HG02763 (cell line): ENCODE measurements around the gene CNNM2.
A peak's percentile ranks its signal among the peaks of the same experiment; 100 is the strongest.
"Not testable (repeated sequence)": the region's sequence is repeated elsewhere in the genome, so short reads cannot be mapped to it uniquely, and the experiment has no call there.

Source experiments
- ATAC-seq: cut with Tn5 transposase; IDR thresholded peaks from one replicate; pipeline ENCODE4 v1.9.1; 2021; ENCODE audit warnings: mild to moderate bottlenecking, moderate library complexity; ENCODE audit not compliant: unreplicated experiment

CNNM2 gene

DNA sequence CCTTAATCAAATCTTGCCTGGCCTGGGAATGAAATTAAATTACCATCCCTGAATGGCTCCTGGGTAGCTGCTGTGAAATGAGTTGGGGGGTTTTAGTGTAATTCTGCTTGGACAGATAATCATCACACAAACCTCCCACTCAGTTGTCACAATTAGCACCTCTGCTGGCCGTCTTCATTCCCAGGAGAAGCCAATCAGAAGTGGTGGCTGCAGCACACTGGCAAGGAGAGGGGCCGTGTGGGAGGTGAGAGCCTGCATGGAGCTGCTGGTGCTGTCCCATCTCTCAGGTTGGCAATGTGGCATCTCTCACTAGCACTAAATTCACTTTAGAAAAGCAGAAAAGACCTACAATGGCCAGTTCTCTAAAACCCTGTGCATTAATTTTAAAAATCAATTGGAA lies 182.5 kb downstream of the CNNM2 start:
- ATAC-seq = no peak

DNA sequence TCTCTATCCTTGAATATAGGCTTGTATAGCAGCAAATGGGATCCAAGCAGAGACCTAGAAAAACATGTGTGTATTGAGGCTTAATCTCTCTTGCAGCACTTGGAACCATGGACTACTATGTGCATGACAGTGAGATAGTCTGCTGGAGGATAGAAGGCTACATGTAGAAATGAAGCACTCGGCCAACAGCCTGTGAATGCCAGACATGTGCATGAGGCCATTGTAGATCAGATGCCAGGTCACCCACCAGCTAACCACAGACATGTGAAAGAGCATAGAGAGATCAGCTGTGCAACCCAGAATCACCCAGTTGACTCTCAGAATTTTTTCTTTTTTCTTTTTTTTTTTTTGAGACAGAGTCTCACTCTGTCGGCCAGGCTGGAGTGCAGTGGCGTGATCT lies 184.1 kb downstream of the CNNM2 start:
- ATAC-seq = no peak

DNA sequence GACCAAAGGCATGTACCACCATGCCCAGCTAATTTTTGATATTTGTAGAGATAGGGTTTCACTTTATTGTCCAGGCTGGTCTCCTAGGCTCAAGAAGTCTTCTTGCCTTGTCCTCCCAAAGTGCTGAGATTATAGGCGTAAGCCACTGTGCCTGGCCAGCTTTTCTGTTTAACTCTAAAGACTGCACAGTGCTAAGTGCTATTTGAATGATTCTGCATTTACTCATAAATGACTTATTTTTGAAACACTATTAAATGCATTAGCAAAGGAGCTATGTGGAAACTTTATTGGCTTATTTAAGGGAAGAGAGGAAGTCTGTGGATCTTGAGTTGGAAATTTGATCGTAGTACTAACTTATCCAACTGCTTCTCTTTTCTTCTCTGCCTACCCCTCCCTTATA lies 185.9 kb downstream of the CNNM2 start:
- no peak for ATAC-seq

DNA sequence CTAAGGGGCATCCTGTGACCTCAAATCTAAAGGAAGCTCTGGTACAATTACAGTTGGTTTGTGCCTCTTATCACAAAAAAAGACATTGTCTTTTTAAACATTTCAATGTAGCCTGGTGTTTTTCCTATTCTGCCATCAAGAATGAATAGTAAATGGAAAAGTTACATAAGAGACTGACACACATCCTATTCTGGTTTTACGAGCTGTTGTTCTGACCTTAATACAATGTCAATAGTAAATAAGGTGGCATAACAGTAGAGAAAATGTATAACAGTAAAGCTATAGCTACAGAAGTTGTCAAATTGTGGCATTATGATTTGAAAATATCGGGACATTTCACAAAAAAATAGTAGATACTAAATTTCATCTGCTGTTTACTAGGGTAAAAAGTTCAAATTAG lies 186.6 kb downstream of the CNNM2 start:
- ATAC-seq = no peak

DNA sequence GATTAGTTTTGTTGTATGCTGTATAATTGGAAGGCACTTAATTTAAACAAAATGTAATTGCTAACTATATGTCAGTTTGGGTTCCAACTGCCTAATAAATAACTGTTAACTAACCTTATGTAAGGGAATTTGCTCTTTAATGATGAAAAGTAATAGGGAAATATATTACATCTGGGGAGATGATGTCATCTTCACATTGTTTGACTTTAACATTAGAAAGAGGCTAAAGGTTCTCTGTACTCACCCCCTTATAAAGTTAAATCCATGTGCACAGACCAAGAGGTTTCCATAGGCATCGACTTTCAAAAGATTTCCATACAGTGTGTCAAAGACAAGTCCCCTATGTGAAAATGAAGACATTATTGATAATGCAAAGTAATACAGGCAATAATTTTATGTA lies 187.4 kb downstream of the CNNM2 start:
- ATAC-seq = no peak

DNA sequence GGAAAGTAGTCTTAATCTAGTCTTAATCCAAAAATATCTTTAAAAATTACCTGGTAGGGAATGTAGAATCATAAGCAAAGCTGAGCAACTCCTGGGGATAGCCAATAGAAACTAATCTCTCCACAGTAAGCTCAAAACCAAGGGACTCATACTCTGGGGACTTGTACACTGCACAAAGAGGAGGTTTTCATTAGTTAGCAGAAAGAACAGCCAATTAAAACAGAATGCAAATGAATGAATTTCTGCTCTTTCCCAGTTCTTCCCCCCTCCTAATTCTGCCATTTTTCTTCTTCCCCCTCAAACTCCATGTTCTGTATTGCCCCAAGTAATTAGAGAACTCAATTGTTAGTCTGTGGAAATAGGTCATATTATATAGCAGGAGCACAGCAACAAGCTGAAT lies 188.4 kb downstream of the CNNM2 start:
- no peak for ATAC-seq

DNA sequence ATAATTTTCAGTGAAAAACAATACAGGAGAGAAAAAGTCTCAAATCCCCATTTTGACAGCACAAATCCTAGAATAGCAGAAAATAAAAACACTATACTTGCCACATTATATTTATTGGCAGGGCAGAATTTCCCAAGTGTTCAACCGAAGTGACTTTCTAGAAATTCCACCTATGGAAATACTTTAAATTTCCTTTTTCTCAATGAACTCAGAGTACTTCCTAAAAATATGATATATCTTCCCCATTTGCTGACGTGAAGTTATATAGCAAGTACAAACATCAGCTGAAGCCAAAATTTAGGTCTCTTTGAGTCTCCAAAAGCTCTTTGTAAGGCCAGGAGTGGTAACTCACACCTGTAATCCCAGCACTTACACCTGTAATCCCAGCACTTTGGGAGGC lies 191.7 kb downstream of the CNNM2 start:
- no peak for ATAC-seq

DNA sequence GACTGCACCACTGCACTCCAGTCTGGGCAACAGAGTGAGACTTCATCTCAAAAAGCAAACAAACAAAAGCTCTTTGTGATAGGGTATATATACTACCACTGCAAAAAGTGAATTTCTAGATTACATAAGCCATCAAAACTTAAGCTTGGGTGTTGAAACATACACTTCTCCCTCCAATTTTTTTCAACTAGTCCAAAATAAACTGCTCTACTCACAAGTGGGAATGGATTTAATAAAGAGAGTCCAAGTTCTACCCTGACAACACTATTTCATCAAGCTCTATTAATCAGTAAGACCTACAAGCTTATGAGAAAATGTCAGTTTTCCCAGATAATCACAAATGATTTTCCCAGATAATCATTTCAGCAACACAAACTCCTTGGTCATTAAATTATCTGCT lies 192.3 kb downstream of the CNNM2 start:
- ATAC-seq = no peak

DNA sequence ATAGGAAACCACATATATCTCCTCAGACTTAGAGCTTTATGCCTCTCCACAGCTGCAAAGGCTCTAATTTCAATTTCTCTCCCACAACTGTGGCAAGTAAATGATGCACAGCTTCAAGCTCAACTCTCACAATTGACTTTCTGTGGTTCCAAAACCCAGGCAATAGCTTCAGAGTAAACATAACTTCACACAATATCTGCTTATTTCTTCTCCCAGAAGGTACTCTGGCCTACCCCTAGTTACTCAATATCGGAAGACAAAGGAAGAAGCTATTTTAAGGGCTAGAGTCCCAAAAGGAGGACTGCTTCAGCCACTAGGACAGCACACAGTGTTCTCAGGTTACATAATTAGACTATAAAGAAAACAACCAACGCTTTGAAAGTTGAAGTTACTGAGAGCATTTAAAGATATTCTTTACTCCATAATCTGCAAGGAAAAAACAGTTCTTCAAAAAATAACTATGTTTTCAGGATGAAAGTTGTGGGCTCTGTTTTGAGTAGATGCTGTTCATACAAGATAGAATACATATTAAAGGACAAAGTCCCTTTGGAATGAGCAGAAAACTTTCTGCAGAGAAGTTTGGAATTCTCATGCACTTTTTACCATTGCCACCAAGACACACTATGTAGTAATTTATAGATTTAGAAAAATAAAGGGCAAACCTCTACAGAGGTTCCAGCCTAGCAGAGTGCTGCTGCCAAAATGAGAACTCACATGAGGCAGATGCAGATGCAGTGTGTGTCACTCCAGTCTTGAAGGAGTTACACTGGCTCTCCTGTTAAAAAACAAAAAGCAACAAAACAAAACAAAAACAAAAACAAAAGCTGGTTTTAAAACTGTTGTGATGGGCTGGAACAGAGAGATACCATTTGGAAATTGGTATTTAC lies 193.2 kb downstream of the CNNM2 start:
- peak; percentile 58 for ATAC-seq

DNA sequence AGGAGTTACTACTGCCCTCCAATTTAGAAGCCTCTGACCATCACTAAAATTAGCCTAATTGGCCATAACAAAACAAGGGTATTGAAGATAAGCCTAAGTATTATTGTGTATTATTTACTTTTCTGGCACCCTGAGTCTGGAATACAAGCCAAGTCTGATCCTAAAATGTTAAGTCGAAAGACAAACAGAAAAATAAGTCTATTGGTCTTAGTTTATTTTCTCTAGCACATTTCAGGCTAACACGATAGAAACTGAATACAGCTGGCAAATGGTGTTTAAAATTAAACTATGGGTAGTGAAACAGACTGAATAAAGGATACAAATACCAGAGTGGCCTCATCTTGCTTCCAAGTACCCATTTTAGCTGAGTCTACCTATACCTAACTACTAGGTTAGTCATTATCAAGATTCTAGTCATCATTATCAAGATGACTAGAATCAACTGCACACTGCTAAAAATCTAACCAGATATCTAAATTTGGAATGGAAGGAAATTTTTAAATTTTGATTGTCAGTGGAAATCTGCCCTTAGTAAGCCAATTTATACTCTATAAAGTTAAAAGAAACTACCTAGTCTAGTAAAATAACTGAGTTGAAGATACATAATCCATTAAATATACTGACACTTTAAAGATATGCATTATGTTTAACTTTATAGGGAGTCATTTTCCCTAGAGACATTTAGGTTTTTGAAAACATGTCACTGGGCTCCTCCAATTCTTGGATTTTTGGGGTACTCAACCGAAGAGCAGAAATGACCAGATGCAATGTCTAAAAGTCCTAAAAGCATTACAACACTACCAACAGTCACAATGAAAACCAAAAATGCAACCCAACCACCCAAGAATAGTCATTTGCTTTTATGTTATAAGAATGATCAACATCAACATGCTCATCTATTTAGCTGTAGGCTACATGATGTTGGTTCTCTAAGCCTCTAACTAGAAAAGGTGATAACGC lies 194.1 kb downstream of the CNNM2 start:
- peak; percentile 61 for ATAC-seq

DNA sequence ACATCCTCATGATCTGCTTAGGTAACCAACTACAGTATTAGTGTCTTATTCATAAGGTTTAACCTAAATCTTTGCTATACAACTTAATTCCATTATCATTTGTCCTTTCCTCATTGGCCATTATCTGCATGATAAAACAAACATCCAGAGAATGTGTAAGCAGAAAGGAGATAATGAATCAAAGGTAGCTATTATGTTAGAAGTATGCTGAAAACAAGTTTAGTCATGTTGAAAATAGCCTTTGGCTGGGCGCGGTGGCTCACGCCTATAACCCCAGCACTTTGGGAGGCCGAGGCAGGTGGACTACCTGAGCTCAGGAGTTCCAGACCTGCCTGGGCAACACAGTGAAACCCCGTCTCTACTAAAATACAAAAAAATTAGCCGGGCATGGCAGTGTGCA lies 196.8 kb downstream of the CNNM2 start:
- ATAC-seq = no peak

DNA sequence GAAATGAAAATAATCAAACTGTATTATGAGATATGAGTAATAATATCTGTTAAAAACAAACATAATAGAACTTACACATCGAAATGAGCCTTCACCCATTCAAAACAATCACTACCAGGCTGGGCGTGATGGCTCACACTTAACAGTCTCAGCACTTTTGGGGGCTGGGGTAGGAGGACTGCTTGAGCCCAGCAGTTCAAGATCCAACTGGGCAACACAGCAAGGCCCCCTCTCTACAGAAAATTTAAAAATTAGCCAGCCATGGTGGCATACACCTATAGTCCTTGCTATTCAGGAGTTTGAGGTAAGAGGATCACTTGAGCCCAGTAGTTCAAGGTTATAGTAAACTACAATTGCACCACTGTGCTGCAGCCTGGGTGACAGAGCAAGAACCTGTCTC lies 199.2 kb downstream of the CNNM2 start:
- ATAC-seq = no peak

DNA sequence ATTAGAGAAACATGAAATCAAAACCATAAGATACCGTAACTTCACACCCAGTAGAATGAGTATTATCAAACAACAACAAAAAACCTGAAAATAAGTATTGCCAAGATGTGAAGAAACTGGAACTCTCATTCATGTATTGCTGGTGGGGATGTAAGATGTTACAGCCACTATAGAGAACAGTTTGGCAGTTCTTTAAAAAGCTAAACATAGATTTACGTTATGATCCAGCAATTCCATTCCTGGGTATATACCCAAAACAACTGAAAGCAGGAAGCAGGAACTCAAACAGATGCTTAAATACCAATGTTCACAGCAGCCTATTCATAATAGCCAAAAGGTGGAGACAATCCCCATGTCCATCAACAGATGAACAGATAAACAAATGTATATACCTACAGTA lies 202.5 kb downstream of the CNNM2 start:
- ATAC-seq = no peak

DNA sequence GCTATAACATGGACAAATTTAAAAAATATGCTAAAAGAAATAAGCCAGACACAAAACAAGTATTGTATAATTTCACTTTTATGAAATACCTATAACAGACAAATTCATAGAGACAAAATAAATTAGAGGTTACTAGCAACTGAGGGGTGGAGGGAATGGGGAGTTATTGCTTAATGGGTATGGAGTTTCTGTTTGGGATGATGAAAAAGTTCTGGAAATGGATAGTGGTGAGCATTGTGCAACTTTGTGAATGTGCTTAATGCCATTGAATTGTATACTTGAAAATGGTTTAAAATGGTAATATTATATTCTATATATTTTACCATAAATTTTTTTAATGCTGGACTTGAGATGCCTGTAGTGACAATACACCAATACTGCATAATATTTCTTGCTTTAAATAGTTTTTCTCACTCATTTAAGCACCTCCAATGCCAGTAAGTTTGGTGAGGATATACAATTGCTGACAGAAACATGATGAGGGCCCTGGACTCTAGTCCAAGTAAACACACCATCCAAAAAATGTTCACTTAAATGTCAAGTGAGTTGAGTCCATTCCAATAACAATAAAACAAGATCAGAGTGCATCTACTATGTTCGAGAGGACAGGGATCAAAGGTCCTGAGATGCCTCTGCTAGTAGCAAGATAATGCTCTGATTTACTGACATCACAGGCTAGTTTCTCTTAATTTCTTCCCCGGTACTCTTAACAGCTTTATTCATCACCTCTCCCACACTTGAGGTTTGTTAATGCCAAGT lies 203.1 kb downstream of the CNNM2 start:
- ATAC-seq = no peak

DNA sequence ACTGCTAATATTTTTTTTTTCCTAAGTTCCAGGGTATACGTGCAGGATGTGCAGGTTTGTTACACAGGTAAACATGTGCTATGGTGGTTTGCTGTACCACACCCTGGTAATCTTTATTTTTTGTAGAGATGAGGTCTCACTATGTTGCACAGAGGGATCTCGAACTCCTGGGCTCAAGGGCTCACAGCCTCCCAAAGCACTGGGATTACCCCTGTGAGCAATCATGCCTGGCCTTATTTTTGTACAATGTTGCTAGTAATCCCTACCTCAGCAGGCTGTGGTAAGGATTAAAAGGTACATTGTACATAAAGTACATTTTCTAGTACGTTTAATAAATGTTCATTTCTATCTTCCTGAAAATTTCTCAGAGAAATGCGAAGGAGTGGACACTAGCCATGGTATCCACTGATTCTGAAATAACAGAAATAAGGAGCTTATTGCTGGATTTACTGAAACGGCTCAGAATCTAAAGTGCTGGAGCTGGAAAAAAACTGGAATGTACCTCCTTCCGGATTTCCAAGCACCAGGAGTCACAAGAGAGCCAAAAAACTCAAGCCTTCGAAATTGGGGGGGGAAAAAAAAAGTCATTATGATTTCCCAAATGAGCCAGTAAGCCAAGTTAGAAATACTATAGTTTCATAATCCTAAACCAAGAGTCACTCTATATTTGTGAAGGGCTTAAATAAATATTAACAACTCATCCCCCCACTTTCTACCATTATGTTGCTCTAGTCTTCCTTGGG lies 205.4 kb downstream of the CNNM2 start:
- no peak for ATAC-seq

DNA sequence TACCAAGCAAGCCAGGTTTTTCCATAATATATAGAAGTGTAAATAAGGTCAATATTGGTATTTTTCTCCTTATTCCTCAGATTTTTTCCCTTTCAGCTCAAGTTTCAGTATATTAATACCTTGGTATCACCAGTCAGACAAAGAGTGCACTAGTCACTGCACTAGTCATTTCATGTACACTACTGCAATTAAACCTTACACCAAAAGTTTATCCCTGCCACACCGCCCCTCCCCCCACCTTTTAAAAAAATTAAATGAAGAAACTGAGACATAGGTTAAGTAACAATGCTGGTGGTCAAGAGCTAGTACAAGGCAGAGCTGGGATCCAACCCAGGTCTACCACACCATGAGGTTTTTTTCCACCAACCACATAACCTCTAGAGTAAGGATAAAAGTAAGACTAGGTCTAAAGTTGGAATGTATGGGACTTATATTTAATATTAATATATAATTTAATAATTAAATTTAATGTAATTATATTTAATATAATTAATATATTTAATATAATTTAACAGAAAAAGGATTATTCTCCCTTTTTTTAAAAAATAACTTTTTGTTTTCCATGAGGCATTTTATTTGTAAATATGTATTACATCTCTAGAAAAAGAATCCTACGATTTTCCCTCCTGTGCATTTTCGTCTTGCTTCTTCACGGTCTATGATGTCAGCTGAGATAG lies 206.5 kb downstream of the CNNM2 start:
- no peak for ATAC-seq

DNA sequence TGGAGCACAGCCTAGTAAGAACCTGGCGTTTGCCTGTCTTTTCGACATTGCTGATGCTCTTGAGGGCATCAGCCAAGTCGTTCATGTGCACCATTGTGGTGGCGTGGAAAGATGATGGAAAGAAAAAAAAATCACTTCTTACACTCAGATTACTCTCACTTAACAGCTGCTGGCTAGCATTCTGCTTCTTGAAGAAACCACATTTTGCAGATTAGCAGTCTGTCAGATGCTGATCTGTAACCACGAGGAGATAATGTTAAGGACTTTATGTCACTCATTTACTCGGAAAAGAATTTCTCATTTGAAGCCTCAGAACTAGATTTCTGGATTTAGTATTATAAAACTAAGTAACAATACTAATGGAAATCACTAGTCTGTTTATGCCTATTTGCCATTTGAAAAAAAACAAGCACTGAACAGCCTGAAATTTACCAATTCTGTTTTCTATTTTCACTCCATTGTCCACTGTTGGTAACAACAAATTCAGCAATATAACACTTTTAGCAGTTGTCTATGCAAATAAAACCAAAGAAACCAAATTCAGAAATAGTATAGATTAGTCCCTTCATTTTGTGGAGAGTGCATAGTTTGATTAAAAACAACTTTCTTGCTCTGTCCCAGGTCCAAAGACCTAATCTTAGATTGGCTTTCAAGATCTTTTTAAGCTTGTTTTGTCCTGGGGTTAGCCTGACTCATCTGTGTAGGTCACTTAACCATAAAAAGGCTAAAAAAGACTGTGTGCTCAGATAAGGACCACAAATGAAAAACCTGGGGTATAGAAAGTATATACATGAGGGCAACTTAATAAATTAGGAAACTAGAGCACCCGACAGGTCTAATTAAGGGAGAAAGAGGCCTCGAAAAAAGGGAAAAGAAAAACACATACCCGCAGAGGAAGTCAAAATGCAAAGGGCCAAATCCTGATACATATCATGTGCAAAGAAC lies 207.5 kb downstream of the CNNM2 start:
- peak; percentile 77 for ATAC-seq

DNA sequence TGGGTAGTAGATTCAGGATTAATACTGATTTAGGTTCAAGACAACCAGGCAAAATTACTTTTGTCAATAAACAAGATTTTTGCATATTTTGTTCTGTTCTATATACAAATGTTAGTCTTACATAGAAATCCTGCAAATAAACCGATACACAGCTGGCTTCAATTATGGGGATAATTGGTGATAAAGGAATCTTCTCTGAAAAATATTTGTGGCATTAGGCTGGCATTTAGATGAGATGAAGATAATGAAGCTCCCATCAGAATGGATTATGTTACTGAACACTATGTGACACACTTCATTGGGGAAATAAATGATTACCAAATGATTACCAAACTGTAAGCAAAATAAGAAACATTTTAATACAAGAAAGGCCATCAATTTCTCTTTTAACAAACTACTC lies 209.1 kb downstream of the CNNM2 start:
- no peak for ATAC-seq

DNA sequence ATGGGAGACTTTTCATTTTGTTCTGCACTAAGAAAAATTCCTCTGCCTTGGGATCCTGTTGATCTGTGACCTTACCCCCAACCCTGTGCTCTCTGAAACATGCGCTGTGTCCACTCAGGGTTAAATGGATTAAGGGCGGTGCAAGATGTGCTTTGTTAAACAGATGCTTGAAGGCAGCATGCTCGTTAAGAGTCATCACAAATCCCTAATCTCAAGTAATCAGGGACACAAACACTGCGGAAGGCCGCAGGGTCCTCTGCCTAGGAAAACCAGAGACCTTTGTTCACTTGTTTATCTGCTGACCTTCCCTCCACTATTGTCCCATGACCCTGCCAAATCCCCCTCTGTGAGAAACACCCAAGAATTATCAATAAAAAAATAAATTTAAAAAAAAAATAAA lies 212.1 kb downstream of the CNNM2 start:
- not testable (repeated sequence) for ATAC-seq
